ENCODE data around the gene DDIT3. TPM values are rescaled to one million over a fixed set of nuclear protein-coding genes. Genes with fewer than 3 reads are reported as not detected.

DDIT3 gene
- polyA plus RNA-seq, 3 donors = 9.3 to 163 (median 9.4) TPM

GRCh38 chr12:57541001-57541400 lies 20.7 kb upstream of the DDIT3 start:
- peaks cover 19% of the 10 kb centered on the region for H4K20me1 ChIP-seq (ENCODE audit: insufficient read depth, low read length)
- no peak overlapping the region for H3K4me3 Mint-ChIP-seq

DNA sequence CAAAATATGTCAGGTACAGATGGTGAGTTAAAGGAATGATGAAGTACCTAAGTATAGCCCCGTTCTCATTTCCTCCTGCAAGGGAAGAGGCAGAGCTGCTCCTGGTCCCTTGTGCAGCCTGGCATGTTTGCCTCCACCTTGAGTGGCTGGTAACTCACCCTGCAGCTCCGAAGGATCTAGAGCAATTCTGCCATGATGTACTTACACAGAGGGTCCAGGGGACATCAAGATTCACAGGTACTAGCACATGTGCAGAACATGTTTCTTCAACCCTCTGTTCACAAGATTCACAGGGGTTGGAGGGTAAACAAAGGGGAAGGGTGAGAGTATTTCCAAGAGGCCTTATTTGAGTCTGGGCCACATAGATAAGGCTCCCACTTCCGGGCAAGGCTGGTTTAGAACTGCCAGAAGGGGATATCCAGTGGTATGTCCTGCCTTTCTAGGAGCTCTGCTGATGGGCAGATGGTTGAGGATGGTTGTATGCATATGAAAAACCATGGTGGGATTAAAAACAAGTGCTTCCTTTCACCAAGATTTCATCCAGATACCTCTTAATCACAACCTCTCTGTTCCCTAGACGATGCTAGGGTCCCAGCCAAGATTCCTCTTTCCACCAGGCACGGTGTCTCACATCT lies 18.9 kb upstream of the DDIT3 start:
- no peak overlapping the region for H3K9ac ChIP-seq (ENCODE audit: insufficient read depth, low read length, poor library complexity, severe bottlenecking)
- intact Hi-C loops (cut with micrococcal nuclease) = no loop called here
- H3K36me3 ChIP-seq (replicated peaks in 1 of 2; ENCODE audit: control insufficient read depth in 1 of 2, insufficient read depth in 2 of 2, low read length in 2 of 2) = peaks cover 44 to 88% of the 10 kb centered on the region in 2 donors
- H3K4me1 ChIP-seq (ENCODE audit: control insufficient read depth in 1 of 2, insufficient read depth in 2 of 2, low read length in 2 of 2) = no peaks in the 10 kb centered on the region
- Mint-ChIP-seq H3K27me3 (ENCODE audit: low read depth in 3 of 3) (no peaks in the 10 kb centered on the region), H3K27ac (peak overlapping the region in 2 of 7 donors; percentile 15 to 23), H3K4me3 (no peak overlapping the region), H3K36me3 (peaks cover 67 to 78% of the 10 kb centered on the region in 2 donors), H3K9me3 (no peaks in the 10 kb centered on the region), H3K4me1 (peaks cover 7% of the 10 kb centered on the region)
- H3K4me2 ChIP-seq (replicated peaks; ENCODE audit: extremely low read depth, low read length, poor library complexity, severe bottlenecking) = no peak overlapping the region
- no peak overlapping the region for H3K4me3 ChIP-seq (replicated peaks in 1 of 3; ENCODE audit: low read depth in 2 of 3, low read length in 3 of 3)
- no peak overlapping the region for H3K27ac ChIP-seq (ENCODE audit: low read depth in 1 of 2, low read length in 2 of 2)
- no peaks in the 10 kb centered on the region for H3K27me3 ChIP-seq (ENCODE audit: control insufficient read depth in 2 of 2, insufficient read depth in 2 of 2, low read length in 2 of 2)
- TF ChIP-seq CTCF (IDR thresholded peaks at IDR 0.05) = no peak
- no peak for DNase-seq
- no peaks in the 10 kb centered on the region for H3K79me2 ChIP-seq (ENCODE audit: insufficient read depth, low read length)
- peaks cover 19% of the 10 kb centered on the region for H4K20me1 ChIP-seq (ENCODE audit: insufficient read depth, low read length)
- H3K9me3 ChIP-seq (replicated peaks in 1 of 2; ENCODE audit: control insufficient read depth in 1 of 2, insufficient read depth in 1 of 2, low read length in 2 of 2) = no peaks in the 10 kb centered on the region
- WGBS (ENCODE audit: insufficient coverage) = no CpG with 5 or more reads among the region's 5 CpGs
- H2AFZ ChIP-seq (ENCODE audit: insufficient read depth, low read depth, low read length, poor library complexity, severe bottlenecking) = no peak overlapping the region

More at GRCh38 chr12:57541001-57541400, 20.7 kb upstream of the DDIT3 start:
- peaks cover 55 to 64% of the 10 kb centered on the region in 2 donors for H3K36me3 Mint-ChIP-seq
- no peak for DNase-seq
- Histone ChIP-seq H3K4me3 (replicated peaks in 1 of 3; ENCODE audit: low read depth in 2 of 3, low read length in 3 of 3) (no peak overlapping the region), H3K27me3 (ENCODE audit: control insufficient read depth in 2 of 2, insufficient read depth in 2 of 2, low read length in 2 of 2) (no peaks in the 10 kb centered on the region), H3K36me3 (replicated peaks in 1 of 2; ENCODE audit: control insufficient read depth in 1 of 2, insufficient read depth in 2 of 2, low read length in 2 of 2) (peaks cover 29 to 71% of the 10 kb centered on the region in 2 donors), H3K79me2 (ENCODE audit: insufficient read depth, low read length) (peaks cover 17% of the 10 kb centered on the region), H3K27ac (ENCODE audit: low read depth in 1 of 2, low read length in 2 of 2) (no peak overlapping the region), H3K4me2 (replicated peaks; ENCODE audit: extremely low read depth, low read length, poor library complexity, severe bottlenecking) (no peak overlapping the region), H2AFZ (ENCODE audit: insufficient read depth, low read depth, low read length, poor library complexity, severe bottlenecking) (no peak overlapping the region), H3K9me3 (replicated peaks in 1 of 2; ENCODE audit: control insufficient read depth in 1 of 2, insufficient read depth in 1 of 2, low read length in 2 of 2) (no peaks in the 10 kb centered on the region), H3K4me1 (ENCODE audit: control insufficient read depth in 1 of 2, insufficient read depth in 2 of 2, low read length in 2 of 2) (peaks cover 8 to 15% of the 10 kb centered on the region in 2 donors), H3K9ac (ENCODE audit: insufficient read depth, low read length, poor library complexity, severe bottlenecking) (no peak overlapping the region)
- WGBS (ENCODE audit: insufficient coverage) = 100% methylated on average over 2 of the region's 2 CpGs
- H3K4me1 Mint-ChIP-seq = peaks cover 21% of the 10 kb centered on the region
- intact Hi-C loops (cut with micrococcal nuclease) = loop anchor here (10.0 kb wide), 2 partner anchors 66 to 214 kb away; partner anchors contain the start of genes ARHGAP9 (in 1 of the 2), CDK4 (in 1 of the 2) and MARCHF9 (in 1 of the 2)
- no peak for TF ChIP-seq CTCF (IDR thresholded peaks at IDR 0.05)
- no peaks in the 10 kb centered on the region for H3K27me3 Mint-ChIP-seq (ENCODE audit: low read depth in 3 of 3)
- H3K9me3 Mint-ChIP-seq = no peaks in the 10 kb centered on the region
- H3K27ac Mint-ChIP-seq = no peak overlapping the region
